ENCODE data around the gene CPOX.
A peak's percentile ranks its signal among the peaks of the same experiment; 100 is the strongest.

CPOX gene

GRCh38 chr3:98596087-98596486 lies 2.7 kb upstream of the CPOX start:
- DNase-seq (ENCODE audit: low read depth) = no peak

GRCh38 chr3:98594628-98595324 lies 1.4 kb upstream of the CPOX start:
- DNase-seq (ENCODE audit: low read depth) = no peak

DNA sequence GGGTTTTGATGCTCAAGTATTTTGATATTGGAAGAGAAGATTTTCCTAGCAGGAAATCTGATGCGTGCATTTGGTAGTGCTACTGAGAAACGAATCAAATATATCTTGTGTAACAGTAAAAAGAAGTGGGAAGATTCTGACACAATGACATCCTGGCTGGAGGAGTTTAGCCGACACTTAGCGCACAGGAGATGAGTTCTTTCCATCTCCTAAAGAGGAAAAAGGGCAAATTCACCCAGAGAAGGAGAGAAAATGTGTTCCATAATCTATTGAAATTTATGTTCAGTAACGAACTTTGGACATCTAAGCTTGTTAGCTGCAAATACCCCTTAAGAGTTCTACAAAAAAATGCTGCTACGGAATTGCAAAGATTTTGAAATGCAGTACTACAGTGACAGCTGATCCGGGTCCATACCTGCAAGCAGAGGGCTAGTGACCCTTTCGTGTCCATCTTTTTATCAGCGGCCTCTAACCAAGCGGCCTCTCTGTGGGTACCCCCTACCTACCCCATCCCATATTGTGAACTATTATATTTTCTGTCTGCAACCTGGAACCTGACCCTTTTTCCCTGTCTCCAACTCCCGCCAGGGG lies 971 bp downstream of the CPOX start:
- no peak for DNase-seq (ENCODE audit: low read depth)

DNA sequence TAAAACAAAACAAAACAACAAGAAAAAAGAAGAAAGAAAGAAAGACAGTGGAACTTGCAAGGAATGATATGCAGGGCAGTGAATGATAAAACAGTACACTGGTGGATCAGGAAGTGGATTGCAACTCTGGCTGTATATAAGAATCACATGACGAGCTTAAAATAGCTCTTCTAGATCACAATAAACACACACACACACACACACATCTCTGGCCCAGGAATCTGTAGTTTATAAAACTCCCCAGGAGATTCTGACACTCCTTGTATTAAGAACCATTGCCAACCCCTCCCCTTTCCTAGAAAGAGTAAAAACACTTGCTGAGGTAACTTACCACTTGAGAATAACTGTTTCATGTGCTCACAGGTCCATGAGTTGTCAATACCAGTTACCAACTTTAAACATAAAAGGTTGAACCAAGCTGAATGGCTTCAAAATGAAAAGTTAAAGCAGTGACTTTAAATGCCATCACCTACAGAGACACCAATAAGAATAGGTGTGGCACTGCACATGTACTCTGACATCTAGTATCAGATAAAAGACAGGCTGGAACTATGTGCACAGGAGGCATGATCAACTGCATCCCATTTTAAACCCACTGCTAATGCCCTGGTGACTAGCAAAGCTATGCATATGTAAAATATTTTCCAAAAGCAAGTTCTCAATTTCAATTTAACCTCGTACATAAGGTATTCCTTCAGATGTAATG lies 3.9 kb downstream of the CPOX start:
- peak; percentile 37 for DNase-seq (ENCODE audit: low read depth)

DNA sequence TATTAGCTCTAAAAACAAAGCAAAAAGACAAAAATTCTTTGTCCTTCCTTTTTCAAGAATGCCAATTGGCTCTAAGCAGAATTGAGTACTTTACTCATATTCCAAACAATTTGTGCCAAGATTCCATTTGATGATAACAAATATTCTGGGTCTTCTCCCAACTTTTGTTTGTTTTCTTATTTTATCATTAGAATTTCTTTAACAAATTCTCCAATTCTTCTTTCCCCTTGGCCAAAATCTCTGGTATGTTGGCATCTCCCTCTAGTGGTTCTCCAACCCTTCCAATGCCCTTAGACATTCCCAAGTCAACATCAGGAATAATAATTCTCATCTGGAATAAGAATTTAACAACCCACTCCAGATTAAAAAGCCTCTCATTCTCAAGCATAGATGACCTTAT lies 5.3 kb downstream of the CPOX start:
- DNase-seq (ENCODE audit: low read depth) = no peak

- no peak for DNase-seq (ENCODE audit: low read depth)
Measured at GRCh38 chr3:98587654-98588053, 5.8 kb downstream of the CPOX start.

- DNase-seq (ENCODE audit: low read depth) = no peak
Measured at GRCh38 chr3:98584547-98584946, 8.9 kb downstream of the CPOX start.

DNA sequence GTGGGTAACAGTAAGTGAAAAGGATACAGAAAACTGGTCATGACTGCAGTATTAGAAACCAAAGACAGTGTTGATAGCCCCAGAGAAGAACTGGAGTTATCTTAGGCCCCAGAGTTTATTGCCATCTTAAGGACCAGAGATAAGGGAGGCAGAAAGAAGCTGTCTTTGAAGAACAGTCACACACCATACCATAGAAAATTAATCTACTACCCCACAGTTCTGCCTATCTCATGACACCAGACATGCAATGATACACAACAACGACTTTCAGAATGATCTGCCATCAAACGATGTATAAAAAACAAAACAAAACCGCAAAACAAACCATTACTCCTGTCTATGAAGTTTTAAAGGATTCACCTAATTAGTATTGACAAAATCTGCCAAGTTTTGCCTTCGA lies 9.6 kb downstream of the CPOX start:
- no peak for DNase-seq (ENCODE audit: low read depth)

GRCh38 chr3:98582042-98582441 lies 11.4 kb downstream of the CPOX start:
- no peak for DNase-seq (ENCODE audit: low read depth)

- no peak for DNase-seq (ENCODE audit: low read depth)
Measured at GRCh38 chr3:98581474-98581873, 11.9 kb downstream of the CPOX start.

GRCh38 chr3:98580401-98581386 lies 12.7 kb downstream of the CPOX start:
- DNase-seq (ENCODE audit: low read depth) = no peak

DNA sequence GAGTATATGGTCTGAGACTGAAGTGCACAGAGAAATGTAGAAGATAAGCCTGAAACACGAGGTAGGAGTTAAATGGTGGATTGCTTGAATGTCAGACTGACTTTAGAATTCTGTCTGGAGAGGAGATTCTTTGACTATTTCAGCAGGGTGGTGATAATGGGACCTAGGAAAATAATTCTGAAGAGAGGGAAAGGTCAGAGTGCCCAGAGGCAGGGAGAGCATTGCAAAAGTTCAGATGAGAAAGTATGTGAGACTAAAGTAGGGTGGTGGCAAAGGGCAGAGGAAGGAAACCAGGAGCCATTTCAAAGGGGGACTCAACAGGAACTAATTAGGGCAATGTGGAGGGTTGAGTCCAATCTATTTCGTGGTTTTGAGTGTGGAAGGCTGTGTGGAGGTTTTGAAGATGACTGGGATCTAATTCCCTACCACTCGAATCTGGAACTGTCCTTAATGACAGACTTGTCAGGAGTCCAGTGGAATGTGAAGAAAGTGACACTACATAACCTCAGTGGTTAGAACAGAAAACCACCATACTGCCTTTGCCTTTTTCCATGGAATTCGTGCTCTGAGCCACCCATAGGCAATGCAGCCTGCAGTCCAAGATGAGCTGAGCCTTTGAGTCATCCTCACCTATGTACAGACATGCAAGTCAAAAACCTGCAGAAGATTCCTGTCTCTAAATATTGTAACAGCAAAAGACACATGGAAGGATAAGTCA lies 16.1 kb downstream of the CPOX start:
- DNase-seq (ENCODE audit: low read depth) = peak; percentile 29

DNA sequence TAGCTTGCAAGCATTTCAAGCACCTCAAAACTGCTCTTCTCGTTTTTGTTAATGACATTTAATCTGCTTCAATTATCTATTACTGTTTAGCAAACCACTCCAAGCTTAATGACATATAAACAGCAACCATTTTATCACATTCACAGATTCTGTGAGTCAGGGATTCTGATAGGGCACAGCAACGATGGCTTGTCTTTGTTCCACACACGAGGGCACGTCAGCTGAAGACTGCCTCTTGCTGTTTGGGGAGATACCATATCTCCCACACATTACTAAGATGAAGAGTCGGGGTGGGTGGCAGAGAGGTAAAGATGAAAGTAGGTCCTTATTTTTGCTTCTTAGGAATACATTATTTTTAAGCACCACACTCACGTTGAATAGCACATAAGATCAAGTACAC lies 19.3 kb downstream of the CPOX start:
- DNase-seq (ENCODE audit: low read depth) = no peak

GRCh38 chr3:98573181-98573728 lies 20.2 kb downstream of the CPOX start:
- peak; percentile 31 for DNase-seq (ENCODE audit: low read depth)

DNA sequence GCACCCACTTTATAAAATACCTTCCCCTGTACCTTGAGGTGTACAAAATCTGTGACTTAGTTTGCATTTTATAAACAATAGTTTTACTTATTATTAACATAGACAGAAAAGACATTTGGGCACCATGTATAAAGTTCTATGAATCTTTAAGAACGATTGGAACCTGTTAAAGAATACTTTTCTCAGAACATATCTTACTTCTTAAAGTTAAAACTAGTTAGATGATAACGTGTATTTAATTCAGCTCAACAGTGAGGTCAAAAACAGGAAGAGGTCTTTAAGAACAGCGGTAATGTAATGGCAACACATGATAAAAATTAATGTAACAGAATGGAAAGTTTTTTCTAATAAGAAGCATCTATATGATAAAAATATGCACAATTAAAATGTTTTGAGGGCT lies 25.0 kb downstream of the CPOX start:
- no peak for DNase-seq (ENCODE audit: low read depth)

GRCh38 chr3:98567666-98568270 lies 25.6 kb downstream of the CPOX start:
- no peak for DNase-seq (ENCODE audit: low read depth)

GRCh38 chr3:98565843-98566242 lies 27.6 kb downstream of the CPOX start:
- DNase-seq (ENCODE audit: low read depth) = no peak

GRCh38 chr3:98565237-98565643 lies 28.2 kb downstream of the CPOX start:
- no peak for DNase-seq (ENCODE audit: low read depth)

DNA sequence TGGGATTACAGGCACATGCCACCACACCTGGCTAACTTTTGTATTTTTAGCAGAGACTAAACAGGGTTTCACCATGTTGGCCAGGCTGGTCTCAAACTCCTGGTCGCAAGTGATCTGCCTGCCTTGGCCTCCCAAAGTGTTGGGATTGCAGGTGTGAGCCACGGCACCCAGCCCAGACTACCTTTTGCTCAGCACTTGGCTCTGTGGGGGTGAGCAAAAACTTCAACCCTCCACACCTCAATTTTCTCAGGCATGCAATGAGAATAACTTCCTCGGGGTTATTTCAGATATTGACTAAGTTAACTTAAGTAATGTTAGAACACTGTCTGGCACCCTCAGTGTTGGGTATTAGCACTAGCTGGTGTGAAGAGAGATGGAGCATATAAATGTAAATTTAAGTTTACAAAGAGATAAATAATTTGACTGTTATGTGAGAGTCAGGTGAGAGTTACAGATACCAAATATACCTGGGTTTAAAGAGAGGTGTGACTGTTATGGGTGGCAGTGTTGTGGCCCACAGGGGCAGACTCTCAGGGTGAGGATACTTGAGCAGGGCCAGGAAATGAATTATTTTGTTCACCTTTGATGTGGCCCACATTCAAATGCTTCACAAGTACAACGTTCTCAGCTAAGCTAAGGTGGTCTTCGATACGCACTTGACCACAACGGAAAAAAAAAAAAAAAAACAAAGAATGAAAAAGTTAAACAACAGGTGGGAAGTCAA lies 29.0 kb downstream of the CPOX start:
- DNase-seq (ENCODE audit: low read depth) = no peak

DNA sequence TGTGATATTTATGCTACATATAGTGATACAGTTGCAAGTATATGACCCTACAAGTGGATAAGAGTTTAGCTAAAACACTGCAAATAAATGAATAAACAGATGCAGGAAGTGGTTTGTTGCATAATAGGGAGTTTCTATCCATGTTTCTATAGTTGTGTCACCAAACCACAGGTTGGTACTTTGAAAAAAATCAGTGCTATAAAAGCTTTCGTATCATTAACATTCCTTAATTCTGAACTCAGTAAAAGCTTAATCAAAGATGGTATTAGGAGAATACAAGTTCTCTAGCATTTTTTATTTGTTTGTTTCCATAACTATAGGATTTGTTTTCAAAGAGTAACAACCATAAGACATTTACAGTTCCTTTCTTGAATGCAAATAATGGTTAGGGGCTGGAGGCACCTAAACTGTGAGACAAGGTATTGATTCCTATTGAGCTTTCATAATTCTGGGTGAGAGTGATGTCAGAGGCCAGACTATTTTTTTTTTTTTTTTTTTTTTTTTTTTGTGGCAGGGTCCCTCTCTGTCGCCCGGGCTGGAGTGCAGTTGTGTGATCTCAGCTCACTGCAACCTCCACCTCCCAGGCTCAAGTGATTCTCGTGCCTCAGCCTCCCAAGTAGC lies 29.6 kb downstream of the CPOX start:
- DNase-seq (ENCODE audit: low read depth) = peak; percentile 84

Data from amniotic epithelial cell (primary cell).